BJ (cell line): ENCODE measurements around the gene TMEM86B. TPM values are rescaled to one million over a fixed set of nuclear protein-coding genes. Genes with fewer than 3 reads are reported as not detected.

Experiments
- CTCF ChIA-PET: fragments of 350-600 bp; formaldehyde crosslinking; extraction: SDS; loops from one replicate; lab custom pipeline; 2021; ENCODE audit warnings: antibody characterized with exemption, inconsistent platforms; lab: Yijun Ruan, JAX
- POLR2A ChIA-PET: fragments of 300-600 bp; sonication (Branson Sonifier 250); formaldehyde crosslinking; extraction: SDS; loops from one replicate; lab custom pipeline; 2021; ENCODE audit warnings: antibody characterized with exemption; lab: Charles Lee
- DNase-seq: peaks from one replicate; pipeline ENCODE4 v3.0.0-alpha.2; 2011; ENCODE audit warnings: low read depth
- H3K27me3 ChIP-seq: 2 replicates; pipeline ENCODE4 v1.6.0; 2011; ENCODE audit warnings: low read length; ENCODE audit not compliant: control insufficient read depth, insufficient read depth
- H3K36me3 ChIP-seq: 2 replicates; pipeline ENCODE4 v1.5.1; 2011; ENCODE audit warnings: low read length; ENCODE audit not compliant: control insufficient read depth, insufficient read depth
- H3K4me3 ChIP-seq: 2 replicates; pipeline ENCODE4 v1.5.1; 2011; ENCODE audit warnings: low read depth, mild to moderate bottlenecking, control low read depth, low read length
- CTCF ChIP-seq: IDR thresholded peaks from 2 replicates; pipeline ENCODE4 v1.5.1; 2011; ENCODE audit warnings: low read depth, mild to moderate bottlenecking, control low read depth, inconsistent platforms, low read length, moderate library complexity; ENCODE audit not compliant: insufficient read depth
- polyA plus RNA-seq: library from polyadenylated mRNA; depleted of rRNA; stranded (reverse); fragments of >200 nt; gene quantifications from 2 replicates; pipeline ENCODE4 v1.2.3, GENCODE V29; 2011

The TMEM86B gene
- polyA plus RNA-seq, 1 experiment, result 1.5 TPM

GRCh38 chr19:55245236-55245904 is 16.8 kb upstream of the TMEM86B start:
- ChIA-PET POLR2A (no interaction called here), CTCF (interaction anchor here (0.9 to 1.7 kb wide), 2 partner anchors 9 to 104 kb away, joined by 3 to 4 read pairs; no protein-coding TSS in a partner anchor)
- H3K36me3 ChIP-seq, result peaks cover 41% of the 10 kb centered on the region
- no peak for DNase-seq
- H3K27me3 ChIP-seq, result no peaks in the 10 kb centered on the region
- TF ChIP-seq CTCF, result no peak
- H3K4me3 ChIP-seq, result no peak overlapping the region

DNA sequence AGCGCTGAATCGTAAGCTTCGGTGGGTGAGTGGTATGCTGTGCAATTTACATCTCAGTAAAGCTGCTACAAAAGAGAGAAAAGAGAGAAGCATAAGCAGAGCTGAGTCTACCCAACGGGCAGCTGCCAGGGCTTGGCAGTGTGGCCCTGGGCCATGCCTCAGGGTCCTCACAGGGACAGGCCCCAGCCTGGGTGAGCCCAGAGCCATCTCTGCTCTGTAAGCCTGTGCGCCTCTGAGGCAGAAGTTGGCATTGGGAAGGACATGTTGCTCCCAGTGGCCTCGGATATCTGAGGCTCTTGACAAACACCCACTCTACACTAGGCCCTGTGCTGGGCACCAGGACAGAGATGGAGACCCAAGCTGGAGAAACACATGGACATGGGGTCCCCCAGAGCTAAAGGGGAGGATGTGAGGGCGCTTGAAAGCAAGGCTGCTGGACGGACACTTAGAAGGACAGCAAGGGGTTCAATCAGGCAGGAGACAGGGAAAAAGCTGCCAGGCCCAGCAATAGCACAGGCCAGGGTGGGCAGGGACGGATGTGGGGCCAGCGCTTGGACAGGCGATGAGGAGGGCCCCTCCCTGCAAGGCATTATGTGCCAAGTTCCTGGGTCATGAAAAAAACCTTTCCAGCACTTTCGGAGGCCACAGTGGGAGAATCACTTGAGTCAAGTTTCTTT is 15.6 kb upstream of the TMEM86B start:
- Histone ChIP-seq H3K27me3 (no peaks in the 10 kb centered on the region), H3K36me3 (peaks cover 53% of the 10 kb centered on the region), H3K4me3 (no peak overlapping the region)
- ChIA-PET CTCF (interaction anchor here (1.7 kb wide), 1 partner anchor 10 kb away, joined by 4 read pairs; no protein-coding TSS in a partner anchor), POLR2A (no interaction called here)
- TF ChIP-seq CTCF, result no peak
- no peak for DNase-seq

DNA sequence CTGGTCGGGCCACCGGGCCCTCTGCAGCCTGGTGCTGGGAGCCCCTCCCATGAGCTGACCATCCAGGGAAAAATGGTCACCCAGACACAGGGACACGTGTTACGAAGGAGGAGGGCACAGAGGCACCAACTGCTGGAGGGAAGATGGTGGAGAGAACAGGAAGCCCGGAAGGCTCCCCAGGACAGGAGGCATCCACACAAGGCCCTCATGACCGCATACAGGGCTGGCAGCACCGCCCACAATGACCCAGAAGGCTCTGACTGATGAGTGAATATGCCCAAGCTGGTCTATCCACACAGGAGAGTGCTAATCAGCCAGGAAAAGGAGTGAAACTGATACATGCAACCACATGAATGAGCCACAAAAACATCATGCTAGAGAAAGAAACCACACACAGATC is 14.0 kb upstream of the TMEM86B start:
- TF ChIP-seq CTCF, result no peak
- ChIA-PET CTCF (interaction anchor here (1.0 kb wide), 1 partner anchor 13 kb away, joined by 4 read pairs; no protein-coding TSS in a partner anchor), POLR2A (no interaction called here)
- DNase-seq, result no peak
- peaks cover 63% of the 10 kb centered on the region for H3K36me3 ChIP-seq
- H3K4me3 ChIP-seq, result no peak overlapping the region
- H3K27me3 ChIP-seq, result no peaks in the 10 kb centered on the region

DNA sequence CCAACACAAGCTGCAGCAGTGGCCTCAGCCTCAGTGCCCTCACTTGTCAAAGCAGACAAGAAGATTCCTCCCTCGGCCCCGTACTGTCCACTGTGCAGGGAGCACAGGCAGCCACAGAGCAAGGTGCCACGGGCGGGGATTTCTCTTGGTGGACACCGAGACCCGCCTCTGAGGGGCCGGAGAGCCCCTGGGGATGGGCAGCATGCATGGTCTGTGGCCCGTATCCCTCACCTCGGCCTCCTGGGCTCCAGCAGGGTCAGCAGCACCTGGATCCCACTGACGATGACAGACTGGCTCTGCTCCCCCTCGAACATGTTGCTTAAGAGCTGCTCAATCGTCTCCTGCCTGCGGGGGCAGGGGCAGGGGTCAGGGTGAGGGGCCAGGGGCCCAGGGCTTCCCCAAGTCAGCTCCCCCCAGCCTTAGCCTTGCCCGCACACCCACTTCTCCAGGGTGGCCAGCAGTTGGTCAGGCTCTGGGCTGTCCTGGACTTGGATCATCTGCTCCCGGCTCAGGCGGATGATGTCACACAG is 13.4 kb upstream of the TMEM86B start:
- DNase-seq, result no peak
- no peaks in the 10 kb centered on the region for H3K27me3 ChIP-seq
- POLR2A ChIA-PET, result no interaction called here
- H3K36me3 ChIP-seq, result peaks cover 66% of the 10 kb centered on the region
- TF ChIP-seq CTCF, result no peak
- H3K4me3 ChIP-seq, result no peak overlapping the region
- CTCF ChIA-PET, result interaction anchor here (0.8 to 1.0 kb wide), 2 partner anchors 10 to 13 kb away, joined by 4 read pairs; no protein-coding TSS in a partner anchor

- no peak overlapping the region for H3K4me3 ChIP-seq
- ChIA-PET CTCF (interaction anchor here (0.8 to 1.0 kb wide), 2 partner anchors 11 to 14 kb away, joined by 4 read pairs; no protein-coding TSS in a partner anchor), POLR2A (no interaction called here)
- H3K36me3 ChIP-seq, result peaks cover 64% of the 10 kb centered on the region
- no peaks in the 10 kb centered on the region for H3K27me3 ChIP-seq
- no peak for DNase-seq
- no peak for TF ChIP-seq CTCF
Observed at GRCh38 chr19:55241143-55241934, 12.8 kb upstream of the TMEM86B start.
